NK-92 (cell line): Measurements from ENCODE around the gene RIN2.

ENCODE experiments used
- DNase-seq: peaks from one replicate; lab custom pipeline; 2025; ENCODE audit not compliant: unreplicated experiment; lab: John Stamatoyannopoulos, UW

Gene RIN2

GRCh38 chr20:19765266-19765665 lies 7.2 kb downstream of the RIN2 start:
- DNase-seq, result no peak

- no peak for DNase-seq
These were observed 7.9 kb downstream of the RIN2 start for GRCh38 chr20:19765913-19766312.

- no peak for DNase-seq
These were observed 9.0 kb downstream of the RIN2 start for GRCh38 chr20:19767070-19767469.

- no peak for DNase-seq
These were observed 10.3 kb downstream of the RIN2 start for GRCh38 chr20:19768325-19768842.

GRCh38 chr20:19769507-19769906 lies 11.4 kb downstream of the RIN2 start:
- DNase-seq, result no peak

GRCh38 chr20:19770375-19770774 lies 12.3 kb downstream of the RIN2 start:
- no peak for DNase-seq

GRCh38 chr20:19771031-19771430 lies 13.0 kb downstream of the RIN2 start:
- DNase-seq, result no peak

GRCh38 chr20:19773471-19773870 lies 15.4 kb downstream of the RIN2 start:
- no peak for DNase-seq

- DNase-seq, result no peak
These were observed 16.3 kb downstream of the RIN2 start for GRCh38 chr20:19774135-19774933.

GRCh38 chr20:19775353-19776253 lies 17.5 kb downstream of the RIN2 start:
- no peak for DNase-seq

GRCh38 chr20:19777315-19777714 lies 19.3 kb downstream of the RIN2 start:
- DNase-seq, result no peak

GRCh38 chr20:19777981-19778380 lies 19.9 kb downstream of the RIN2 start:
- DNase-seq, result no peak

GRCh38 chr20:19778404-19778803 lies 20.3 kb downstream of the RIN2 start:
- no peak for DNase-seq

- DNase-seq, result no peak
These were observed 21.6 kb downstream of the RIN2 start for GRCh38 chr20:19779634-19780033.

- DNase-seq, result no peak
These were observed 22.2 kb downstream of the RIN2 start for GRCh38 chr20:19780261-19780660.

GRCh38 chr20:19781235-19781634 lies 23.2 kb downstream of the RIN2 start:
- no peak for DNase-seq

- no peak for DNase-seq
These were observed 24.6 kb downstream of the RIN2 start for GRCh38 chr20:19782669-19783068.

GRCh38 chr20:19783966-19784401 lies 25.9 kb downstream of the RIN2 start:
- no peak for DNase-seq

GRCh38 chr20:19784511-19785172 lies 26.6 kb downstream of the RIN2 start:
- DNase-seq, result no peak

- DNase-seq, result no peak
These were observed 27.3 kb downstream of the RIN2 start for GRCh38 chr20:19785173-19785982.

- DNase-seq, result no peak
These were observed 27.9 kb downstream of the RIN2 start for GRCh38 chr20:19785983-19786285.
